GM12878 (cell line): ENCODE measurements around the gene ACTN2. TPM values are rescaled to one million over a fixed set of nuclear protein-coding genes. Genes with fewer than 3 reads are reported as not detected.

Experiments used
- ATAC-seq: fragments of 200-7000 bp; cut with Tn5 transposase; 3 replicates; pipeline ENCODE4 v1.9.1; 2020; ENCODE audit warnings: mild to moderate bottlenecking, moderate library complexity
- Bru-seq: library from RNA; stranded (reverse); fragments of 400-500 nt; gene quantifications from one replicate; lab custom pipeline; 2021; lab: Mats Ljungman, UMichigan
- BruChase-seq, 2 experiments: library from RNA; stranded (reverse); fragments of 400-500 nt; gene quantifications; one replicate each; lab custom pipeline; 2021; lab: Mats Ljungman, UMichigan
- BruUV-seq: library from RNA; stranded (reverse); fragments of 400-500 nt; replicated peaks from 2 replicates; lab custom pipeline; 2021; lab: Mats Ljungman, UMichigan
- CTCF ChIA-PET: fragments of 300-600 bp; sonication (Branson Sonifier 250); formaldehyde crosslinking; extraction: SDS; loops from one replicate; lab custom pipeline; 2021; ENCODE audit warnings: inconsistent platforms; lab: Yijun Ruan, JAX
- POLR2A ChIA-PET: fragments of 350-600 bp; formaldehyde crosslinking; extraction: SDS; loops from one replicate; lab custom pipeline; 2021; ENCODE audit warnings: inconsistent platforms; lab: Charles Lee
- RAD21 ChIA-PET: fragments of 300-600 bp; sonication (Branson Sonifier 250); formaldehyde crosslinking; loops from one replicate; lab custom pipeline; 2023; ENCODE audit warnings: antibody characterized with exemption; ENCODE audit not compliant: unreplicated experiment; lab: Charles Lee
- SMC1A ChIA-PET: fragments of 300-600 bp; sonication (Branson Sonifier 250); formaldehyde crosslinking; loops from one replicate; lab custom pipeline; 2023; ENCODE audit not compliant: unreplicated experiment, uncharacterized antibody; lab: Charles Lee
- DNase-seq: peaks from one replicate; pipeline ENCODE4 v3.0.0-alpha.2; 2011; ENCODE audit warnings: low read depth, low spot score
- FAIRE-seq: peaks from 3 replicates; lab custom pipeline; 2011; peaks lifted over from hg19 to GRCh38; lab: Jason Lieb, UNC
- H2AFZ ChIP-seq: 2 replicates; pipeline ENCODE4 v1.6.0; 2011; ENCODE audit warnings: low read depth, low read length, control low read depth; ENCODE audit not compliant: control insufficient read depth
- H3K27ac ChIP-seq: 2 replicates; pipeline ENCODE4 v1.5.1; 2011; ENCODE audit warnings: control low read depth; ENCODE audit not compliant: control insufficient read depth, insufficient read depth
- H3K27me3 ChIP-seq, 2 experiments: replicated peaks in 1 of 2; 2 replicates each; pipeline versions ENCODE4 v1.6.0 to v1.6.1; 2011; ENCODE audit warnings: low read length in 1 of 2; ENCODE audit not compliant: control insufficient read depth in 2 of 2, insufficient read depth in 2 of 2
- H3K36me3 ChIP-seq, 2 experiments: 2 replicates each; pipeline ENCODE4 v1.5.1; 2011; ENCODE audit warnings: low read length in 1 of 2; ENCODE audit not compliant: control insufficient read depth in 2 of 2, insufficient read depth in 2 of 2
- H3K4me1 ChIP-seq: 2 replicates; pipeline ENCODE4 v1.6.1; 2011; ENCODE audit warnings: mild to moderate bottlenecking, low read length, moderate library complexity, mixed read lengths; ENCODE audit not compliant: control insufficient read depth, insufficient read depth
- H3K4me2 ChIP-seq: 2 replicates; pipeline ENCODE4 v1.6.0; 2011; ENCODE audit warnings: control low read depth; ENCODE audit not compliant: control insufficient read depth, insufficient read depth
- H3K4me3 ChIP-seq: fragments of 200-600 bp; sonication (generic); 2 replicates; pipeline ENCODE4 v1.5.1; 2016
- H3K79me2 ChIP-seq: 2 replicates; pipeline ENCODE4 v1.6.0; 2011; ENCODE audit warnings: low read length; ENCODE audit not compliant: control insufficient read depth, insufficient read depth
- H3K9ac ChIP-seq: 2 replicates; pipeline ENCODE4 v1.8.0; 2011; ENCODE audit warnings: low read length, control low read depth, mixed read lengths; ENCODE audit not compliant: control insufficient read depth, insufficient read depth
- H3K9me3 ChIP-seq: replicated peaks from 3 replicates; pipeline ENCODE4 v1.5.1; 2011; ENCODE audit warnings: mild to moderate bottlenecking, low read length; ENCODE audit not compliant: control insufficient read depth, insufficient read depth
- H4K20me1 ChIP-seq: 2 replicates; pipeline ENCODE4 v1.6.0; 2011; ENCODE audit not compliant: control insufficient read depth, insufficient read depth
- BHLHE40 ChIP-seq, 2 experiments: fragments of 450-650 bp in 1 of 2; IDR thresholded peaks; 2 replicates each; pipeline ENCODE4 v1.6.1; 2011 to 2017; ENCODE audit warnings: low read depth in 2 of 2, borderline replicate concordance in 1 of 2, improper control_type of control experiment in 1 of 2, low read length in 1 of 2, mild to moderate bottlenecking in 1 of 2
- NR2C2 ChIP-seq: IDR thresholded peaks from 2 replicates; pipeline ENCODE4 v1.6.1; 2011; ENCODE audit warnings: borderline replicate concordance, low read depth; ENCODE audit not compliant: control insufficient read depth, insufficient read length
- PBX3 ChIP-seq: IDR thresholded peaks from 2 replicates; pipeline ENCODE4 v1.6.1; 2011; ENCODE audit warnings: mild to moderate bottlenecking, low read depth, low read length, moderate library complexity; ENCODE audit not compliant: insufficient replicate concordance
- POLR2A ChIP-seq: IDR thresholded peaks from 2 replicates; pipeline ENCODE4 v1.6.1; 2011; ENCODE audit warnings: low read depth, mild to moderate bottlenecking, low read length
- RCOR1 ChIP-seq: conservative IDR thresholded peaks from 2 replicates; pipeline ENCODE4 v1.6.1; 2012; ENCODE audit warnings: low read depth, low read length, improper control_type of control experiment
- TCF12 ChIP-seq: IDR thresholded peaks from 2 replicates; pipeline ENCODE4 v1.6.1; 2011; ENCODE audit warnings: low read depth, mild to moderate bottlenecking, low read length
- ZBED1 ChIP-seq: IDR thresholded peaks from 2 replicates; pipeline ENCODE4 v1.6.1; 2016; ENCODE audit warnings: borderline replicate concordance
- ZBTB33 ChIP-seq: fragments of 450-650 bp; IDR thresholded peaks from 2 replicates; pipeline ENCODE4 v1.6.1; 2017; ENCODE audit warnings: mild to moderate bottlenecking
- ZNF24 ChIP-seq: fragments of 450-650 bp; IDR thresholded peaks from 2 replicates; pipeline ENCODE4 v1.6.1; 2017; ENCODE audit warnings: antibody characterized with exemption, mild to moderate bottlenecking
- WGBS: methylation state at CpG from one replicate; pipeline ENCODE4 v1.1.6; 2016; ENCODE audit warnings: low lambda C conversion rate; ENCODE audit not compliant: insufficient replicate concordance, insufficient coverage; ENCODE audit errors: missing lambda C conversion rate; 5-methylcytosine and 5-hydroxymethylcytosine counted together
- in situ Hi-C: fragments of 300-500 bp; cut with MboI; formaldehyde crosslinking; loops from 9 replicates; pipeline ENCODE4 v1.14.3; 2018; ENCODE audit warnings: mixed read lengths
- intact Hi-C: fragments of 100-400 bp; cut with micrococcal nuclease; formaldehyde crosslinking; loops from one replicate; pipeline ENCODE4 v1.14.2; 2022; ENCODE audit not compliant: unreplicated experiment
- long read RNA-seq, 2 experiments: library from polyadenylated mRNA; unstranded; transcript quantifications; one replicate each; pipeline ENCODE4 v2.0.0, GENCODE V29; 2019 to 2020
- polyA minus RNA-seq, 3 experiments: library from RNA; depleted of rRNA, polyadenylated mRNA; stranded (reverse); fragments of >200 nt; gene quantifications; 2 replicates each; pipeline ENCODE4 v1.2.3, GENCODE V29; 2011
- polyA plus RNA-seq, 11 experiments: library from polyadenylated mRNA; depleted of rRNA in 4 of 11; unstranded in 6 of 11; stranded (reverse) in 5 of 11; fragments of >200 nt; fragmentation: Nextera tagmentation in 4 of 11; fragmentation: Illumina TruSeq in 1 of 11; extraction: Ambion mirVana in 4 of 11; extraction: Trizol in 1 of 11; gene quantifications; 1 replicate in 1 of 11; 2 replicates in 10 of 11; pipeline versions ENCODE4 v1.2.1 to v1.2.3, GENCODE V29; 2011 to 2016; ENCODE audit warnings: inconsistent platforms in 2 of 11, missing spikeins in 2 of 11, low read depth in 1 of 11
- total RNA-seq, 4 experiments: library from RNA; depleted of rRNA in 3 of 4; stranded (reverse); fragments of >200 nt in 3 of 4; fragmentation: Illumina TruSeq in 1 of 4; extraction: Trizol in 1 of 4; gene quantifications; 2 replicates each; pipeline versions ENCODE4 v1.2.1 to v1.2.3, GENCODE V29; 2013 to 2021
- TF ChIP-seq, protein P1 (sequence below): IDR thresholded peaks from 2 replicates; pipeline ENCODE4 v1.6.1; 2011; ENCODE audit warnings: borderline replicate concordance, low read depth, mild to moderate bottlenecking, moderate library complexity, mixed read lengths, low read length; ENCODE audit not compliant: insufficient read depth; ENCODE audit errors: extremely low read length

ACTN2 gene
- total RNA-seq (2013; cell fraction: nucleolus; rRNA removed), result not detected in 2 replicates
- total RNA-seq (2014; rRNA removed) (not detected in 2 replicates), total RNA-seq (2014; rRNA removed; fragmentation: Illumina TruSeq; extraction: Trizol) (not detected in 2 replicates), total RNA-seq (2021) (not detected in 2 replicates), polyA plus RNA-seq (2011; rRNA removed) (not detected in 2 replicates), polyA plus RNA-seq (2014; fragmentation: Illumina TruSeq; extraction: Trizol) (not detected in 2 replicates), polyA plus RNA-seq (2014; fragmentation: Nextera tagmentation; extraction: Ambion mirVana) (not detected), polyA plus RNA-seq (2014; rRNA removed) (not detected in 2 replicates), polyA plus RNA-seq (2016; fragmentation: Nextera tagmentation; extraction: Ambion mirVana) (under 1 TPM in 1 of 2 experiments, not detected in 1; 0.10 TPM), polyA minus RNA-seq (2011; rRNA and poly(A)+ RNA removed) (not detected in 2 replicates), Bru-seq, nascent RNA (percentile 2 among the genes with signal in this experiment), BruChase-seq, experiment 1, labeled RNA remaining after a 6-hour chase (percentile 1 among the genes with signal in this experiment), BruChase-seq, experiment 2, labeled RNA remaining after a 2-hour chase (not detected)
- not detected for polyA plus RNA-seq (2011; ENCODE audit: low read depth)
- not detected in 2 replicates for polyA plus RNA-seq (2011; cell fraction: cytosol; rRNA removed)
- polyA plus RNA-seq (2011; cell fraction: nucleus; rRNA removed), result 0.10 TPM in 1 of 2 replicates, not detected in the other
- not detected in 2 replicates for polyA plus RNA-seq (2012)
- not detected in 2 replicates for polyA minus RNA-seq (2011; cell fraction: cytosol; rRNA and poly(A)+ RNA removed)
- not detected in 2 replicates for polyA minus RNA-seq (2011; cell fraction: nucleus; rRNA and poly(A)+ RNA removed)
- long read RNA-seq, experiment 1, result 0 reads
- long read RNA-seq, experiment 2, result 0 reads

- Histone ChIP-seq H3K4me3 (no peak within 1 kb of the TSS), H3K9ac (no peak within 1 kb of the TSS), H3K79me2 (no peaks in the 10 kb centered on the region), H3K9me3 (no peaks in the 10 kb centered on the region), H3K4me1 (no peaks in the 10 kb centered on the region), H4K20me1 (no peaks in the 10 kb centered on the region), H3K27me3 (peaks cover 2 to 3% of the 10 kb centered on the region in 2 experiments; a peak in 2 of 4 replicates), H3K27ac (no peak within 1 kb of the TSS), H3K4me2 (0 out of 2 replicates have a peak within 1 kb of the TSS, but pooled peaks have one; percentile 33), H3K36me3 (no peaks in the 10 kb centered on the region), H2AFZ (peak within 1 kb of the TSS; percentile 29; the same call in 1 of the 2 replicates)
- intact Hi-C loops (no loop called here), in situ Hi-C loops (no loop called here)
- CTCF ChIA-PET, result no interaction called here
- 31% methylated on average over 36 of the region's 93 CpGs for WGBS
- RAD21 ChIA-PET, result no interaction called here
- ATAC-seq, result peak; percentile 60
- SMC1A ChIA-PET, result no interaction called here
- TF ChIP-seq NR2C2 (no peak), ZBTB33 (no peak), PBX3 (no peak), ZNF24 (no peak), RCOR1 (no peak), ZBED1 (no peak), BHLHE40 (IDR thresholded peaks at IDR 0.05; ENCODE audit: borderline replicate concordance in 1 of 2, low read depth in 2 of 2, low read length in 1 of 2) (peak; percentile 61 to 83), TCF12 (0 out of 2 replicates have a peak, but pooled peaks have one; percentile 17), POLR2A (no peak)
- TF ChIP-seq, protein P1, sequence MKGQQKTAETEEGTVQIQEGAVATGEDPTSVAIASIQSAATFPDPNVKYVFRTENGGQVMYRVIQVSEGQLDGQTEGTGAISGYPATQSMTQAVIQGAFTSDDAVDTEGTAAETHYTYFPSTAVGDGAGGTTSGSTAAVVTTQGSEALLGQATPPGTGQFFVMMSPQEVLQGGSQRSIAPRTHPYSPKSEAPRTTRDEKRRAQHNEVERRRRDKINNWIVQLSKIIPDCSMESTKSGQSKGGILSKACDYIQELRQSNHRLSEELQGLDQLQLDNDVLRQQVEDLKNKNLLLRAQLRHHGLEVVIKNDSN, result peak; percentile 28
- no TSS peak for BruUV-seq
- DNase-seq, result no peak
- POLR2A ChIA-PET, result no interaction called here
- no peak for FAIRE-seq
Observed at GRCh38 chr1:236685917-236686814, at the start of gene ACTN2. Gene ACTN2, plus strand, starts transcription at chr1:236686499. Its CDS starts 175 bp downstream, at chr1:236686674.
